Measurements from ENCODE around the gene ARMC7. TPM values are rescaled to one million over a fixed set of nuclear protein-coding genes. Genes with fewer than 3 reads are reported as not detected.

ARMC7 gene
- total and polyA plus RNA-seq, 4 experiments from 2014 or later: 1.3 to 21.9 (median 11.7) TPM

- ChIA-PET CTCF (ENCODE audit: partially characterized antibody) (interaction anchor here (0.9 kb wide), 1 partner anchor 20 kb away, joined by 3 read pairs; no protein-coding TSS in a partner anchor), POLR2A (ENCODE audit: partially characterized antibody) (interaction anchor here (0.8 kb wide), 1 partner anchor 20 kb away, joined by 4 read pairs; the partner anchor contains the start of gene NT5C)
- no peaks in the 10 kb centered on the region for H3K27me3 ChIP-seq (ENCODE audit: insufficient read depth, low read length)
- Mint-ChIP-seq H3K36me3 (peaks cover 12 to 29% of the 10 kb centered on the region in 2 donors), H3K9me3 (no peaks in the 10 kb centered on the region), H3K27ac (peak overlapping the region in 5 of 7 donors; percentile 10 to 92 (median 74)), H3K4me1 (peaks cover 29 to 37% (median 31%) of the 10 kb centered on the region in 4 donors), H3K4me3 (peak overlapping the region; percentile 49 to 96 (median 94)), H3K27me3 (no peaks in the 10 kb centered on the region)
- no peaks in the 10 kb centered on the region for H3K9me3 ChIP-seq (ENCODE audit: control insufficient read depth in 1 of 2, low read length in 2 of 2)
- DNase-seq: peak in 1 of 5 donors; percentile 17
- peaks cover 5% of the 10 kb centered on the region for H3K36me3 ChIP-seq (ENCODE audit: insufficient read depth, low read length)
- no peak overlapping the region for H3K4me3 ChIP-seq (ENCODE audit: low read length in 2 of 2)
- peaks cover 24% of the 10 kb centered on the region for H3K4me1 ChIP-seq (ENCODE audit: insufficient read depth, low read length)
- H3K27ac ChIP-seq (ENCODE audit: low read depth, low read length): peak overlapping the region; percentile 17
- intact Hi-C loops (cut with micrococcal nuclease): loop anchor here (2.0 to 5.0 kb wide), 2 partner anchors 21 to 40 kb away; partner anchors contain the start of gene NT5C
Measured at GRCh38 chr17:75151930-75152329, 42.2 kb downstream of the ARMC7 start.

- Histone ChIP-seq H3K27ac (ENCODE audit: low read depth, low read length) (peak overlapping the region; percentile 50), H3K36me3 (ENCODE audit: insufficient read depth, low read length) (no peaks in the 10 kb centered on the region), H3K9me3 (ENCODE audit: control insufficient read depth in 1 of 2, low read length in 2 of 2) (no peaks in the 10 kb centered on the region), H3K4me1 (ENCODE audit: insufficient read depth, low read length) (peaks cover 24% of the 10 kb centered on the region), H3K4me3 (ENCODE audit: low read length in 2 of 2) (peak overlapping the region in 1 of 2 donors; percentile 40), H3K27me3 (ENCODE audit: insufficient read depth, low read length) (no peaks in the 10 kb centered on the region)
- Mint-ChIP-seq H3K4me1 (peaks cover 29 to 32% (median 31%) of the 10 kb centered on the region in 4 donors), H3K27me3 (no peaks in the 10 kb centered on the region), H3K36me3 (peaks cover 6 to 23% of the 10 kb centered on the region in 2 donors), H3K27ac (peak overlapping the region; percentile 59 to 94 (median 91)), H3K9me3 (no peaks in the 10 kb centered on the region), H3K4me3 (peak overlapping the region; percentile 89 to 96 (median 94))
- CTCF ChIA-PET (ENCODE audit: partially characterized antibody): interaction anchor here (1.1 kb wide), 1 partner anchor 38 kb away, joined by 5 read pairs; no protein-coding TSS in a partner anchor
- DNase-seq: no peak
- intact Hi-C loops (cut with micrococcal nuclease): loop anchor here (2.0 to 5.0 kb wide), 2 partner anchors 22 to 40 kb away; partner anchors contain the start of gene NT5C
- POLR2A ChIA-PET (ENCODE audit: partially characterized antibody): interaction anchor here (0.7 to 1.0 kb wide), 3 partner anchors 29 to 38 kb away, joined by 3 to 4 read pairs (median 4); partner anchors contain the start of gene SUMO2
Measured at GRCh38 chr17:75152523-75152921, 42.8 kb downstream of the ARMC7 start.

GRCh38 chr17:75152922-75153779 is 43.4 kb downstream of the ARMC7 start:
- Mint-ChIP-seq H3K27me3 (no peaks in the 10 kb centered on the region), H3K27ac (peak overlapping the region; percentile 74 to 94 (median 91)), H3K9me3 (no peaks in the 10 kb centered on the region), H3K36me3 (peaks cover 5 to 17% of the 10 kb centered on the region in 2 donors), H3K4me1 (peaks cover 28 to 32% (median 31%) of the 10 kb centered on the region in 4 donors), H3K4me3 (peak overlapping the region; percentile 89 to 96 (median 94))
- Histone ChIP-seq H3K9me3 (ENCODE audit: control insufficient read depth in 1 of 2, low read length in 2 of 2) (no peaks in the 10 kb centered on the region), H3K27me3 (ENCODE audit: insufficient read depth, low read length) (no peaks in the 10 kb centered on the region), H3K4me3 (ENCODE audit: low read length in 2 of 2) (peak overlapping the region; percentile 40 to 85), H3K27ac (ENCODE audit: low read depth, low read length) (peak overlapping the region; percentile 63), H3K4me1 (ENCODE audit: insufficient read depth, low read length) (peaks cover 24% of the 10 kb centered on the region), H3K36me3 (ENCODE audit: insufficient read depth, low read length) (no peaks in the 10 kb centered on the region)
- CTCF ChIA-PET (ENCODE audit: partially characterized antibody): interaction anchor here (1.1 kb wide), 1 partner anchor 39 kb away, joined by 5 read pairs; no protein-coding TSS in a partner anchor
- DNase-seq: no peak
- POLR2A ChIA-PET (ENCODE audit: partially characterized antibody): interaction anchor here (0.6 to 1.6 kb wide), 5 partner anchors 28 to 118 kb away, joined by 3 to 4 read pairs (median 3); partner anchors contain the start of genes ARMC7, MIF4GD and SUMO2
- intact Hi-C loops (cut with micrococcal nuclease): loop anchor here (2.0 to 5.0 kb wide), 2 partner anchors 22 to 41 kb away; partner anchors contain the start of gene NT5C

- no peak for DNase-seq
- H3K36me3 Mint-ChIP-seq: peaks cover under 1 to 11% of the 10 kb centered on the region in 2 donors
- peak overlapping the region; percentile 74 to 94 (median 91) for H3K27ac Mint-ChIP-seq
- POLR2A ChIA-PET (ENCODE audit: partially characterized antibody): interaction anchor here (0.6 to 2.1 kb wide), 15 partner anchors 9 to 117 kb away, joined by 3 to 13 read pairs (median 6); partner anchors contain the start of genes MIF4GD, NT5C, NUP85 and SUMO2
- H3K27me3 Mint-ChIP-seq: no peaks in the 10 kb centered on the region
- H3K9me3 Mint-ChIP-seq: no peaks in the 10 kb centered on the region
- peaks cover 25 to 32% (median 30%) of the 10 kb centered on the region in 4 donors for H3K4me1 Mint-ChIP-seq
- Histone ChIP-seq H3K9me3 (ENCODE audit: control insufficient read depth in 1 of 2, low read length in 2 of 2) (no peaks in the 10 kb centered on the region), H3K4me1 (ENCODE audit: insufficient read depth, low read length) (peaks cover 24% of the 10 kb centered on the region), H3K36me3 (ENCODE audit: insufficient read depth, low read length) (no peaks in the 10 kb centered on the region), H3K27me3 (ENCODE audit: insufficient read depth, low read length) (no peaks in the 10 kb centered on the region), H3K27ac (ENCODE audit: low read depth, low read length) (peak overlapping the region; percentile 63), H3K4me3 (ENCODE audit: low read length in 2 of 2) (peak overlapping the region; percentile 40 to 85)
- intact Hi-C loops (cut with micrococcal nuclease): loop anchor here (1.0 to 5.0 kb wide), 5 partner anchors 19 to 108 kb away; partner anchors contain the start of genes GGA3, MRPS7 and NT5C
- CTCF ChIA-PET (ENCODE audit: partially characterized antibody): interaction anchor here (1.0 to 7.1 kb wide), 4 partner anchors 19 to 117 kb away, joined by 3 to 27 read pairs (median 4); partner anchors contain the start of genes MIF4GD and NT5C
- peak overlapping the region; percentile 89 to 96 (median 94) for H3K4me3 Mint-ChIP-seq
Measured at GRCh38 chr17:75153780-75154194, 44.0 kb downstream of the ARMC7 start.

- peak within 1 kb of the TSS; percentile 40 to 85 for H3K4me3 ChIP-seq (ENCODE audit: low read length in 2 of 2)
- Mint-ChIP-seq H3K4me1 (peaks cover 24 to 32% (median 30%) of the 10 kb centered on the region in 4 donors), H3K9me3 (no peaks in the 10 kb centered on the region), H3K36me3 (peaks cover 0 to 10% of the 10 kb centered on the region in 2 donors), H3K27ac (peak within 1 kb of the TSS; percentile 82 to 98 (median 94)), H3K4me3 (peak within 1 kb of the TSS; percentile 93 to 96 (median 94)), H3K27me3 (no peaks in the 10 kb centered on the region)
- no peaks in the 10 kb centered on the region for H3K27me3 ChIP-seq (ENCODE audit: insufficient read depth, low read length)
- peaks cover 24% of the 10 kb centered on the region for H3K4me1 ChIP-seq (ENCODE audit: insufficient read depth, low read length)
- intact Hi-C loops (cut with micrococcal nuclease): loop anchor here (1.0 to 5.0 kb wide), 4 partner anchors 18 to 107 kb away; partner anchors contain the start of genes GGA3 and MRPS7
- DNase-seq: peak; percentile 95 to 98 (median 97)
- CTCF ChIA-PET (ENCODE audit: partially characterized antibody): interaction anchor here (1.0 to 7.1 kb wide), 7 partner anchors 16 to 258 kb away, joined by 3 to 27 read pairs (median 4); partner anchors contain the start of genes MIF4GD and NT5C
- no peaks in the 10 kb centered on the region for H3K9me3 ChIP-seq (ENCODE audit: control insufficient read depth in 1 of 2, low read length in 2 of 2)
- no peaks in the 10 kb centered on the region for H3K36me3 ChIP-seq (ENCODE audit: insufficient read depth, low read length)
- H3K27ac ChIP-seq (ENCODE audit: low read depth, low read length): peak within 1 kb of the TSS; percentile 63
- POLR2A ChIA-PET (ENCODE audit: partially characterized antibody): interaction anchor here (0.6 to 2.1 kb wide), 21 partner anchors 9 to 118 kb away, joined by 3 to 13 read pairs (median 5); partner anchors contain the start of genes ARMC7, MIF4GD, NT5C and NUP85
Measured at GRCh38 chr17:75154195-75155106, 44.7 kb downstream of the ARMC7 start, which contains the start of gene JPT1. Gene JPT1, minus strand, starts transcription at chr17:75154512. Its CDS starts 115 bp downstream, at chr17:75154397.

GRCh38 chr17:75155191-75155601 is 45.4 kb downstream of the ARMC7 start:
- no peak for DNase-seq
- H3K4me1 Mint-ChIP-seq: peaks cover 20 to 27% (median 25%) of the 10 kb centered on the region in 4 donors
- no peaks in the 10 kb centered on the region for H3K36me3 ChIP-seq (ENCODE audit: insufficient read depth, low read length)
- no peaks in the 10 kb centered on the region for H3K27me3 ChIP-seq (ENCODE audit: insufficient read depth, low read length)
- no peaks in the 10 kb centered on the region for H3K9me3 Mint-ChIP-seq
- no peaks in the 10 kb centered on the region for H3K9me3 ChIP-seq (ENCODE audit: control insufficient read depth in 1 of 2, low read length in 2 of 2)
- POLR2A ChIA-PET (ENCODE audit: partially characterized antibody): interaction anchor here (0.6 to 2.1 kb wide), 18 partner anchors 8 to 118 kb away, joined by 3 to 13 read pairs (median 5); partner anchors contain the start of genes ARMC7, MIF4GD, NT5C and SLC16A5
- H3K27ac ChIP-seq (ENCODE audit: low read depth, low read length): peak overlapping the region; percentile 63
- peak overlapping the region; percentile 16 to 98 (median 94) for H3K27ac Mint-ChIP-seq
- peak overlapping the region in 5 of 8 donors; percentile 40 to 94 (median 90) for H3K4me3 Mint-ChIP-seq
- no peak overlapping the region for H3K4me3 ChIP-seq (ENCODE audit: low read length in 2 of 2)
- H3K4me1 ChIP-seq (ENCODE audit: insufficient read depth, low read length): peaks cover 24% of the 10 kb centered on the region
- CTCF ChIA-PET (ENCODE audit: partially characterized antibody): interaction anchor here (0.9 to 7.1 kb wide), 8 partner anchors 15 to 257 kb away, joined by 3 to 27 read pairs (median 4); partner anchors contain the start of genes MIF4GD and NT5C
- H3K36me3 Mint-ChIP-seq: peaks cover 0 to 7% of the 10 kb centered on the region in 2 donors
- no peaks in the 10 kb centered on the region for H3K27me3 Mint-ChIP-seq
- intact Hi-C loops (cut with micrococcal nuclease): loop anchor here (2.0 kb wide), 1 partner anchor 18 kb away; no protein-coding TSS in a partner anchor

All from CD4-positive, alpha-beta memory T cell (primary cell).